Renal cortical epithelial cell (primary cell): ENCODE measurements around the gene SIM1. TPM values are rescaled to one million over a fixed set of nuclear protein-coding genes. Genes with fewer than 3 reads are reported as not detected.
A peak's percentile ranks its signal among the peaks of the same experiment; 100 is the strongest.
"Not testable (repeated sequence)": the region's sequence is repeated elsewhere in the genome, so short reads cannot be mapped to it uniquely, and the experiment has no call there.

Experiments
- DNase-seq: peaks from one replicate; pipeline ENCODE4 v3.0.0-alpha.2; 2011; ENCODE audit warnings: low read depth
- total RNA-seq: library from RNA; depleted of rRNA; stranded (reverse); fragments of >200 nt; gene quantifications from 2 replicates; pipeline ENCODE4 v1.2.3, GENCODE V29; 2014

Gene SIM1
- total RNA-seq, 1 donor from 2014 or later = 30.8 TPM

GRCh38 chr6:100354736-100355641 is 109.7 kb downstream of the SIM1 start:
- DNase-seq = not testable (repeated sequence)

DNA sequence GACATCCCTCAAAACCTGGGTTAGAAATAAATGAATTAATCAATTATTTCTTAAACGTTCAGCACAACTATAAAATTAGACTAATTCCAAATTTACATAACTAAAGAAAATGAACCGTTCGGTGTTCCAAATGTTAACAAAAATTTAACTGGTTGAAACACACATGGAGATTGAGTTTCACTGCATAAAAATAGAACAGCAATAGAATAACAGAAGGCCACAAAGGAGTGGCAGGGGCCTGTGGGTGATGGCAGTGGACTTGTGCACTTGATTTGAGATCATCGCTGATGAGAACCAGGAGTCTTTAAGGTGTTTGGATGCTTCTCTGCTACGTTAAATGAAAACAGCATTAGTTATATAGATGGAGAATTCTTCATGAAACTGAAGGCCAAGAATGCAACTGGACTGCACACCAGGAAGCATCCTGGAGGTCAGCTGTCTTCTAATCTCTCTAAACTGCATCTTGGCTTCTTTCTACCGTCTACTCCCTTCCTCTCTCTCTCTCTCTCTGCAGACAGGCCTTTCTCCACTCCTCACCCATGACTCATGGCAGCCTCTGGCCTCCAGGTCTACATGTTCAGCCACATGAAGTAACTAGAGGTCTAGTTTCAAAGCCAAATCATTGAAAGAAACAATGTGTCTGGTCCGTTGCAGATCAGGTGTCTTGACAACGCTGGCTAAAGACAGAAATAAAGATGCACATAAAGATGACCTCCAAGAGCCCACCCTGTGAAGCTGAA is 111.3 kb downstream of the SIM1 start:
- peak; percentile 61 for DNase-seq

GRCh38 chr6:100350139-100350538 is 114.6 kb downstream of the SIM1 start:
- DNase-seq = no peak

GRCh38 chr6:100349366-100349765 is 115.4 kb downstream of the SIM1 start:
- DNase-seq = no peak

- peak; percentile 87 for DNase-seq
Observed at GRCh38 chr6:100347901-100348550, 116.7 kb downstream of the SIM1 start.

DNA sequence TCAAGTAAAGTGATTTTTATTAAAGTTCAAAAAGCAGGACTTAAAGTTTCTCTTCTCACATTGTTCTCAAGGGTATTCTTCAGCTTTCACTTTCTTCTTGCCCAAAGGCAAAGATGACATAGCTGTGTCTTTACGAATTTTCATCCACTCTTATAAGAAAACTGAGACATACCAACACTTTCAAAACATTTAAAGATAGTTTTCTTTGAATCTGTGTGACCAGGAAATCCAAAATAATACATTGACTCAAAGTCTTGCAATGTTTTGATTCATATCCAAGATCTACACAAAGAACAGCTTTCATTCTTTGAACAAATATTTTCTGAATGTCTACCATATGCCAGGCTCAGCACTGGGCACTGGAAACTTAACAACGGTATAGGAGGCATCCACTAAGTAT is 117.9 kb downstream of the SIM1 start:
- DNase-seq = peak; percentile 29

DNA sequence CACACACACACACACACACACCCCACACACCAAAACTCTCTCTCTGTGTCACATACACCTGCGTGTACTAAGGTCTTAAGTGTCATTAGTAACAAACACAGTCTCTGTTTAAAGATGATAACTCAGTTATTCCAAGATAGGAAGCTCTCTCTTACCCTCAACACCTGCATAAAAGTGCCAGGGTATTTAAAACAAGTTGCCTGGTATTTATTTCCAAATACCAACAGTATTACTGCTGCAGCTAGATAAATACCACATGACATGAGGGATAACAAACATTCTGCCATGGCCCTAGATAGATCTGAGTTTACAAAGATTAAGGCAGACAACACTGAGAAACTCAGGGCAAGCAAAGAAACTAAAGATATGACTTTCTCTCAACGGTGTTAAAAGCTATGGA is 118.5 kb downstream of the SIM1 start:
- DNase-seq = peak; percentile 31

DNA sequence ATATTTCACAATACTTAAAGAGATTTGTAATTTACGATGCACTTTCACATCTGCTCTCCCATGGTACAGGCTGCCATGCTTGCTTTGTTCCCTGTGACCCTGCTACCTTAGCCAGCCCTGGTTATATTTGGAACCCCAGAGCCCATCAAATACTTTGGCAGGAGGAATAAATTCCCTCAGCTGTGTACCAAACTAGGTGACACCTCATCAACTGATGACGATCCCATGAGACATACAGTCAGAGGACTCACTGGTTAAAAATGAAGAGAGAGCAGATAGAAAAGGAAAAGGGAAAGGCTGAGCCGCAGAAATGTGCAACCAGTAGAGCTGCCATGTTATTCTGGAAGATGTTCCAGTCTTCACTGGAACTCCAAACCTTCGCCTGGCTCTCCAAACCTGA is 120.0 kb downstream of the SIM1 start:
- DNase-seq = no peak

DNA sequence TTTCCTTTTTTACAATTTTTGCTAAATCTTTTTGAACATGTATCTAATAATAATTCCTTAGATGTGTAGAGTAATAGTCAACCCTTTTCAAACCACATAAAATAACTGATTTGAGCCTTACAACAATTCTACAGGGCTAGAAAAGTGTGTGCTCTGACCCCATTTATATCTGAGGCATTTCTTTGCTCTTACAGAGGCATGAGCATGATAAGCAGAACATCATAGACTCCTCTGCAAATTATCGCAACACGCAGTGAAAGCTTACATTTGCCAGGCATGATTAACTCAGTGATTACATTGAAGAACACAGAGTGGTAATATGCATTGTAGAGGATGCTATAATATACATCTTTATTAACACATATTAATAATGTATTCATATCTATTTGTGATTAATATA is 120.4 kb downstream of the SIM1 start:
- no peak for DNase-seq

DNA sequence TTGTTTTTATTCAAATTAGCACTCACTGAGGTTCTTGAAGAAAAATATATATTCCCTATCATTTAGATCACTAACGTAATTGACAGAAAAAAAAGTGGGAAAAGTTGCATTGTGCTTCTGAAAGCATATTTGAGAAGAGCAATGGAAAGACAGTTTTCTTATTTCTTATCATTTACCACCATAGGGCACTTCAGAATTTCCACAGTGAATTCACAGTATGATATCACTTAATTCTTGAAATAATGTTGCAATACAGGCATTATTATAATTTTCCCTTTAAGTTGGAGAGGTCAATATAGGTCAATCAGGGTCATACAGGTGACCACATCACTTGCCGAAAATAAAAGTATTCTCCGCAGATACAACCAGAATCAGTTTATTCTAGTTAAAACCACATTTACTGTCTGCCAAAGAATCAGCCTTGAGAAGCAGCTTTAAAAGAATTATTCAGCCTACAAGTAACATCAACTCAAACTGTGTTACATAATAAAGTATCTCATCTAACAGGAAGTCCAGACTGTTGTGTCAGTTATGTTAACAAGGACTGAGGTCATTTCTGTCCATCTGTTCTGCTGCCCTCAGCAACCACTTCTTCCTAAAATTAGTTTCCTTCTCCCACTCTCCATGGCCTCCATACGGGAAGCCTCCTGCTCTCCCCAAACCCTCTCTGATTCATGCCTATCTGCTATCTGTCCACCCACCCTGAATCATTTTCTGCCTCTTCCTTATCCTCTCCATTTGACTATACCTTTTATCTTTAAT is 121.2 kb downstream of the SIM1 start:
- DNase-seq = no peak

DNA sequence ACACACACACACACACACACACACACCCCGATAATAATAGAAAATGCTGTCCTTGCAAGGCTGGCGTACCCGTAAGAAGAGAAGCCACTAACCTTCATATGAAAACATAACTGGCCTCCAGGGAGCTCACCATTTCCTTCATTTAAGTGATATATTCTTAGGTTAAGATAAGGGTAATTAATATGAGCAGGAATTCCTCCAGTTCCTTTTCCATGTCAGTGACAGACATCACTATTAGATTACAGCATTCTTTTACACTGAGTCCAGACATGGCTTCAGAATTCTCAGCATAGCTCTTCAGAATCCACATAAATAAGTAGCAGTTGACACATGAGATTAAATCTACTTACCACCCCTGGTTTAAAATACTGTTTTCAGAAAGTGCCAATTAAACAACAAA is 121.9 kb downstream of the SIM1 start:
- DNase-seq = peak; percentile 68

- DNase-seq = peak; percentile 15
Observed at GRCh38 chr6:100339574-100340255, 125.0 kb downstream of the SIM1 start.

DNA sequence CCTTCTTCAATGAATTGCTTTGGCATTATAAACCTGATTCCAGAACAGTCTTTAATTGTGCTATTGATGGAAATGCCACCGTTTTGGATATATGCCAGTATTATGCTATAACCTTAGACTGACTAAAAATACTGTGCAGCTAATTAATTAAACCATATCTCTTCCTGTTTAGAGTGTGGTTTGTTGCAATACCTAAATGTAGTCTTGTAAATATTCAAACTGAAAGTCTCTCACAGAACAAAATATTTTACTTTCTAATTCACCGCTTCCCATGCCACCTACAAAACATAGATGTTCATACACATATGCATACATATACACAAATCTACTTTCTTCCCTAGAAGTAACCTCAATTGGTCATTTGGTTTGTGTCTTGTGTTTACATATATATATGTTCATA is 126.6 kb downstream of the SIM1 start:
- DNase-seq = no peak

DNA sequence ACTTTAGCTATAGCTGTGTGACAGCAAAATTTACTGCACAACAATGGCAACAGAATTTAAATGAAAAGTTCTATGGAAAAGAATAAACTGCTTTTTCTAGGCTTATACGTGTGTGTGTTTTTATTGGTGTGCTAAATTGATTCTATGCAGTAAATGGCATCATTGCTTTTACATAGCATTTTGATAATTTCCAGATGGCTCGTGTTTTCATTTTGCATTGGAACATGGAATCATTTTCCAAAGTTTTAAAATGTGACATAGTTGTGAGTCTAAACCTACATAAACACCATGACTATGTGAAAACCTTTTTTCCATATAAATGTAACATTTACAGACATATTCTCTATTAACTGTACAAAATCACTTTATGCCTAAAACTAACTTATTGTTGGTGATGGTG is 127.8 kb downstream of the SIM1 start:
- no peak for DNase-seq

DNA sequence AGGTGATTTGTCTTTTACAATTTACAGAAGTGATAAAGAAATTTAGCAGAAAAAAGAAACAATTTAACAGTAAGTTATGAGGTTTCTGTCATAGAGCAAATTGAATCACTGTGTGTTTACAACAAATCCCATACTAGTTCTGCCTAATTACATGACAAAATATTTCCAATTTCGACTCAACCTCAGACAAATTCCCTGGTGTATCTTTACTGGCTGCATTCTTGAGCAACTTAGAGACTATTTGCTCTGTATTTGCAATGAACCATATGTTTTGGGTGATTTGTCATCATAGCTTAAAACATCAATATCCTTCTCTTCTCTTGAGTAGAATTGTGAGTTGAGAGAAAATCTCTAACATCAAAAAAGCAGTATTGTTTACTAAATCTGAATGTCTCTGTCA is 128.7 kb downstream of the SIM1 start:
- DNase-seq = no peak
